Measurements from ENCODE around the gene P3H1.

GRCh38 chr1:42780176-42780575 is 13.3 kb upstream of the P3H1 start:
- TF ChIP-seq CTCF (IDR thresholded peaks at IDR 0.05) (no peak), POLR2A (IDR thresholded peaks at IDR 0.05) (no peak)

All from uterus (tissue), 2 donors.